ENCODE data around the gene ASTE1.

- TF ChIP-seq POLR2AphosphoS5 (IDR thresholded peaks at IDR 0.05), result peak; percentile 59 to 82 (median 77)
- no peak for TF ChIP-seq CTCF (IDR thresholded peaks at IDR 0.05)
These were observed at the start of gene ASTE1, which contains the start of gene NEK11 for GRCh38 chr3:131026321-131027151.

Measured in sigmoid colon (tissue), 4 donors.